Neural cell (in vitro differentiated cells): ENCODE results near the gene INO80C.

Experiments used
- CTCF ChIP-seq: fragments of 450-650 bp; IDR thresholded peaks from 2 replicates; pipeline ENCODE4 v1.5.1; 2014; ENCODE audit warnings: antibody characterized with exemption, mild to moderate bottlenecking, moderate library complexity; ENCODE audit not compliant: poor library complexity, severe bottlenecking
- EP300 ChIP-seq: fragments of 450-650 bp; conservative IDR thresholded peaks from 2 replicates; pipeline ENCODE4 v1.6.1; 2014; ENCODE audit warnings: antibody characterized with exemption, mild to moderate bottlenecking, moderate library complexity; ENCODE audit not compliant: poor library complexity, severe bottlenecking
- EZH2 ChIP-seq: fragments of 200-600, 300-800 bp; shearing (Covaris generic), sonication (generic); IDR thresholded peaks from 2 replicates; pipeline ENCODE4 v1.6.1; 2014; ENCODE audit warnings: antibody characterized with exemption, low read length, borderline replicate concordance, mild to moderate bottlenecking; ENCODE audit not compliant: insufficient read depth, poor library complexity, severe bottlenecking
- POLR2AphosphoS5 ChIP-seq: IDR thresholded peaks from 2 replicates; pipeline ENCODE4 v1.6.1; 2012
- RAD21 ChIP-seq: fragments of 450-650 bp; conservative IDR thresholded peaks from 2 replicates; pipeline ENCODE4 v1.6.1; 2014; ENCODE audit warnings: antibody characterized with exemption, mild to moderate bottlenecking, moderate library complexity

- no peak for TF ChIP-seq EP300
- TF ChIP-seq CTCF = no peak
- TF ChIP-seq EZH2 = no peak
- TF ChIP-seq POLR2AphosphoS5 = no peak
- no peak for TF ChIP-seq RAD21
These were observed 15.8 kb downstream of the INO80C start for GRCh38 chr18:35481960-35482366.
